ENCODE measurements around the gene TBC1D2. TPM values are rescaled to one million over a fixed set of nuclear protein-coding genes. Genes with fewer than 3 reads are reported as not detected.

TBC1D2 gene
- total and polyA plus RNA-seq, 2 donors (not counting 3 experiments of a cell fraction or from before 2014, with no cell fraction given): 3.4 to 4.5 TPM

DNA sequence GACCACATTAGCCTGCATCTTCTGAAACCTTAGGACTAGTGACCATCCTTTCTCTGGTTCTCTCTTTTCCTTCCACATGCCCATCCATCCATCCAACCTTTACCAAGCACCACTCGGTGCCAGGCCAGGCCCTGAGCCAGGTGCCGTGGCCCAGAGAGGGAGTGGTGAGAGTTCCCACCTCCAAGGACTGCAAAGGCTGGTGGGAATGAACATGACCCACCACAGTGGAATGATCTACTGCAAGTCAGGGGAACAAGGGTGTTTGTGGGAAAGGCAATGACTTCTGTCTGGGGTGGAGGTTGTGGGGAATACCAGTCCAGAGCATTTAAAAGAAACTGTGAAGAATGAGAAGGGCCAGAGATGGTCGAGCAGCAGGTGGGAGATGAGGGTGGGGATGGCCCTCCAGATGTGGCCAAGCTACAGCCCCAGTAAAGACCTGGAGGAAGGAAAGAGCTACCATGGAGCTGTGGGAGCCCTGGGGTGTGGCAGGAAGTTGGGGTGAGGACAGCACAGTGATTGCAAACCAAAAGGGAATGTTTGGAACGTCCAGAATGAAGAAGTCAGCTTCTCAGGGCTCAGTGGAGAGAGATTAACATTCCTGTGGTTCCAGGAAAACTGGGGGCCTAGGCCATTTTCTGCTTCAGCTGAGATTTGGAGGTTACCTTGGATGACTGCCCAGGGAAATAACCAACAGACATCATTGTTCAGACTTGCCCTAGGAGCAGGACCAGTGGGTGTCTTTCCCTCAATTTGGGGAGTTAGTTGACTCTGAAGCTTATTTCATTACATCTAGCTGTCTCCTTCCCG lies 32.4 kb downstream of the TBC1D2 start:
- Histone ChIP-seq H3K9me3 (replicated peaks; ENCODE audit: control insufficient read depth, insufficient read depth, low read length) (no peaks in the 10 kb centered on the region), H3K27ac (ENCODE audit: insufficient read depth, low read depth, low read length) (peak overlapping the region; percentile 75), H2AFZ (ENCODE audit: low read depth, low read length) (peak overlapping the region; percentile 4), H3K4me1 (ENCODE audit: control insufficient read depth, extremely low read depth, insufficient read depth, low read length) (peaks cover 15% of the 10 kb centered on the region), H4K20me1 (replicated peaks; ENCODE audit: control insufficient read depth, extremely low read depth, insufficient read depth, low read length) (no peaks in the 10 kb centered on the region), H3K9ac (replicated peaks; ENCODE audit: extremely low read depth, insufficient read depth, low read length) (peak overlapping the region; percentile 38), H3K4me3 (replicated peaks in 1 of 3; ENCODE audit: insufficient read depth in 1 of 3, low read depth in 1 of 3, low read length in 3 of 3) (no peak overlapping the region), H3K27me3 (ENCODE audit: control insufficient read depth in 2 of 2, insufficient read depth in 2 of 2, low read length in 2 of 2) (no peaks in the 10 kb centered on the region), H3K36me3 (ENCODE audit: control insufficient read depth in 2 of 2, extremely low read depth in 1 of 2, insufficient read depth in 2 of 2, low read length in 2 of 2) (no peaks in the 10 kb centered on the region), H3K4me2 (ENCODE audit: insufficient read depth, low read length) (no peak overlapping the region), H3K9me1 (replicated peaks; ENCODE audit: control insufficient read depth, extremely low read depth, insufficient read depth, low read length) (no peaks in the 10 kb centered on the region), H3K79me2 (ENCODE audit: control insufficient read depth, insufficient read depth, low read length) (no peaks in the 10 kb centered on the region)
- DNase-seq (ENCODE audit: low read depth, low spot score) (peak; percentile 32), FAIRE-seq (peak; percentile 92)
- POLR2A ChIA-PET: no interaction called here
- no TSS peak for BruUV-seq (replicated peaks)
- dilution Hi-C loops (cut with MboI; ENCODE audit: extremely low pct_ligation_motif_present, low sequenced_read_pairs) (no loop called here), intact Hi-C loops (cut with micrococcal nuclease) (no loop called here)
- TF ChIP-seq, protein P1, sequence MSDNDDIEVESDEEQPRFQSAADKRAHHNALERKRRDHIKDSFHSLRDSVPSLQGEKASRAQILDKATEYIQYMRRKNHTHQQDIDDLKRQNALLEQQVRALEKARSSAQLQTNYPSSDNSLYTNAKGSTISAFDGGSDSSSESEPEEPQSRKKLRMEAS (IDR thresholded peaks at IDR 0.05; ENCODE audit: insufficient read depth, insufficient read length): no peak
- TF ChIP-seq, protein P2, sequence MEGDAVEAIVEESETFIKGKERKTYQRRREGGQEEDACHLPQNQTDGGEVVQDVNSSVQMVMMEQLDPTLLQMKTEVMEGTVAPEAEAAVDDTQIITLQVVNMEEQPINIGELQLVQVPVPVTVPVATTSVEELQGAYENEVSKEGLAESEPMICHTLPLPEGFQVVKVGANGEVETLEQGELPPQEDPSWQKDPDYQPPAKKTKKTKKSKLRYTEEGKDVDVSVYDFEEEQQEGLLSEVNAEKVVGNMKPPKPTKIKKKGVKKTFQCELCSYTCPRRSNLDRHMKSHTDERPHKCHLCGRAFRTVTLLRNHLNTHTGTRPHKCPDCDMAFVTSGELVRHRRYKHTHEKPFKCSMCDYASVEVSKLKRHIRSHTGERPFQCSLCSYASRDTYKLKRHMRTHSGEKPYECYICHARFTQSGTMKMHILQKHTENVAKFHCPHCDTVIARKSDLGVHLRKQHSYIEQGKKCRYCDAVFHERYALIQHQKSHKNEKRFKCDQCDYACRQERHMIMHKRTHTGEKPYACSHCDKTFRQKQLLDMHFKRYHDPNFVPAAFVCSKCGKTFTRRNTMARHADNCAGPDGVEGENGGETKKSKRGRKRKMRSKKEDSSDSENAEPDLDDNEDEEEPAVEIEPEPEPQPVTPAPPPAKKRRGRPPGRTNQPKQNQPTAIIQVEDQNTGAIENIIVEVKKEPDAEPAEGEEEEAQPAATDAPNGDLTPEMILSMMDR (IDR thresholded peaks at IDR 0.05; ENCODE audit: extremely low read depth in 1 of 2, insufficient read depth in 1 of 2, low read depth in 1 of 2, low read length in 2 of 2): no peak
- TF ChIP-seq POLR2A (IDR thresholded peaks at IDR 0.05; ENCODE audit: low read depth, low read length): peak; percentile 41
- TF ChIP-seq POLR2AphosphoS5 (IDR thresholded peaks at IDR 0.05; ENCODE audit: insufficient read depth, low read depth, low read length): peak; percentile 78
- TF ChIP-seq GATA2 (IDR thresholded peaks at IDR 0.05; ENCODE audit: insufficient read depth, insufficient read length, low read depth, low read length): no peak
- TF ChIP-seq MYC (IDR thresholded peaks at IDR 0.05; ENCODE audit: low read depth, low read length): no peak
- TF ChIP-seq JUN (IDR thresholded peaks at IDR 0.05; ENCODE audit: borderline replicate concordance, insufficient read depth, insufficient read length, low read depth): no peak
- no peak for TF ChIP-seq EZH2 (IDR thresholded peaks at IDR 0.05; ENCODE audit: borderline replicate concordance, low read depth, low read length, severe bottlenecking)
- peak; percentile 38 for TF ChIP-seq FOS (IDR thresholded peaks at IDR 0.05; ENCODE audit: borderline replicate concordance, insufficient read depth, low read length)
- CTCF ChIA-PET: interaction anchor here (0.9 to 3.5 kb wide), 5 partner anchors 10 to 149 kb away, joined by 3 to 16 read pairs (median 5); partner anchors contain the start of gene TBC1D2

Measured in endothelial cell of umbilical vein (primary cell).